NCI-H128 (cell line): ENCODE data around the gene MRPL49.

Experiments
- DNase-seq: peaks from one replicate; lab custom pipeline; 2025; ENCODE audit not compliant: unreplicated experiment; lab: John Stamatoyannopoulos, UW

MRPL49 gene

GRCh38 chr11:65121865-65122696, at the start of gene MRPL49, which contains the start of gene FAU:
Gene MRPL49 (plus strand): TSS chr11:65122321. CDS start chr11:65122347, 26 bp downstream.
Gene FAU (minus strand): TSS chr11:65122134. CDS start chr11:65121813, 321 bp downstream.
- DNase-seq: peak; percentile 92

GRCh38 chr11:65072631-65072966, 49.5 kb upstream of the MRPL49 start:
- DNase-seq: no peak

- DNase-seq: no peak
Measured at GRCh38 chr11:65077451-65077850, 44.7 kb upstream of the MRPL49 start.

GRCh38 chr11:65078151-65078550, 44.0 kb upstream of the MRPL49 start:
- DNase-seq: peak; percentile 37

GRCh38 chr11:65078786-65079342, 43.3 kb upstream of the MRPL49 start:
- DNase-seq: no peak

- no peak for DNase-seq
Measured at GRCh38 chr11:65083134-65083833, 38.8 kb upstream of the MRPL49 start.

- DNase-seq: peak; percentile 91
Measured at GRCh38 chr11:65083834-65084597, 38.1 kb upstream of the MRPL49 start, which contains the start of the genes CDCA5 and ZFPL1. Gene CDCA5 (minus strand): TSS chr11:65084040. CDS start chr11:65083978, 62 bp downstream. Gene ZFPL1 (plus strand): TSS chr11:65084222. CDS start chr11:65084699, 477 bp downstream.

GRCh38 chr11:65084598-65085375, 37.3 kb upstream of the MRPL49 start:
- DNase-seq: no peak

GRCh38 chr11:65085446-65085845, 36.7 kb upstream of the MRPL49 start:
- DNase-seq: no peak

- no peak for DNase-seq
Measured at GRCh38 chr11:65086809-65087208, 35.3 kb upstream of the MRPL49 start.

- no peak for DNase-seq
Measured at GRCh38 chr11:65087216-65087615, 34.9 kb upstream of the MRPL49 start.

GRCh38 chr11:65087827-65088226, 34.3 kb upstream of the MRPL49 start:
- no peak for DNase-seq

- DNase-seq: no peak
Measured at GRCh38 chr11:65089621-65090020, 32.5 kb upstream of the MRPL49 start.

GRCh38 chr11:65090628-65091027, 31.5 kb upstream of the MRPL49 start:
- no peak for DNase-seq

GRCh38 chr11:65095427-65095826, 26.7 kb upstream of the MRPL49 start:
- DNase-seq: no peak

- DNase-seq: peak; percentile 94
Measured at GRCh38 chr11:65095974-65096806, 25.9 kb upstream of the MRPL49 start, which contains the start of gene VPS51. Gene VPS51 (plus strand): TSS chr11:65096214. CDS start chr11:65096251, 37 bp downstream.

- DNase-seq: no peak
Measured at GRCh38 chr11:65096926-65097325, 25.2 kb upstream of the MRPL49 start.

- no peak for DNase-seq
Measured at GRCh38 chr11:65100674-65101350, 21.3 kb upstream of the MRPL49 start.
